GM23338 (cell line): ENCODE data around the gene CREBL2. TPM values are rescaled to one million over a fixed set of nuclear protein-coding genes. Genes with fewer than 3 reads are reported as not detected.
A peak's percentile ranks its signal among the peaks of the same experiment; 100 is the strongest.

Experiments used
- ATAC-seq: fragments of 200-7000 bp; cut with Tn5 transposase; 3 replicates; pipeline ENCODE4 v1.9.1; 2020
- DNase-seq: peaks from one replicate; pipeline ENCODE4 v3.0.0-alpha.2; 2015; ENCODE audit warnings: low spot score
- H2AFZ ChIP-seq: fragments of 200-600 bp; sonication (generic); 2 replicates; pipeline ENCODE4 v1.8.0; 2016; ENCODE audit warnings: antibody characterized with exemption, mild to moderate bottlenecking, moderate library complexity
- H3F3A ChIP-seq: fragments of 200-600 bp; sonication (generic); replicated peaks from 2 replicates; pipeline ENCODE4 v1.8.0; 2017; ENCODE audit warnings: antibody characterized with exemption, mixed run types, low read depth
- H3K27ac ChIP-seq: fragments of 200-600 bp; sonication (generic); 2 replicates; pipeline ENCODE4 v1.6.1; 2016; ENCODE audit warnings: low read depth
- H3K27me3 ChIP-seq: fragments of 200-600 bp; sonication (generic); 2 replicates; pipeline ENCODE4 v1.8.0; 2016; ENCODE audit warnings: mild to moderate bottlenecking, mixed run types, moderate library complexity; ENCODE audit not compliant: insufficient read depth
- H3K36me3 ChIP-seq: fragments of 200-600 bp; sonication (generic); 2 replicates; pipeline ENCODE4 v1.8.0; 2016; ENCODE audit warnings: mild to moderate bottlenecking; ENCODE audit not compliant: insufficient read depth
- H3K4me1 ChIP-seq: fragments of 200-600 bp; sonication (generic); 2 replicates; pipeline ENCODE4 v1.8.0; 2016; ENCODE audit warnings: mild to moderate bottlenecking, moderate library complexity; ENCODE audit not compliant: insufficient read depth
- H3K4me2 ChIP-seq: fragments of 200-600 bp; sonication (generic); 2 replicates; pipeline ENCODE4 v1.7.1; 2017; ENCODE audit warnings: mixed run types
- H3K4me3 ChIP-seq: fragments of 200-600 bp; sonication (generic); 2 replicates; pipeline ENCODE4 v1.6.1; 2016; ENCODE audit warnings: mixed run types
- H3K79me2 ChIP-seq: fragments of 200-600 bp; sonication (generic); replicated peaks from 2 replicates; pipeline ENCODE4 v1.8.0; 2017; ENCODE audit warnings: mild to moderate bottlenecking; ENCODE audit not compliant: insufficient read depth
- H3K9me2 ChIP-seq: fragments of 200-600 bp; sonication (generic); 2 replicates; pipeline ENCODE4 v1.8.0; 2017; ENCODE audit not compliant: insufficient read depth
- H4K20me1 ChIP-seq: fragments of 200-600 bp; sonication (generic); replicated peaks from 2 replicates; pipeline ENCODE4 v1.8.0; 2017; ENCODE audit warnings: mild to moderate bottlenecking; ENCODE audit not compliant: insufficient read depth
- H3K27ac Mint-ChIP-seq: 2 replicates; pipeline ENCODE4 v1.8.0; 2020; ENCODE audit warnings: inconsistent platforms, mild to moderate bottlenecking, moderate library complexity, mixed read lengths
- H3K27me3 Mint-ChIP-seq: 3 replicates; pipeline ENCODE4 v1.8.0; 2022; ENCODE audit warnings: low read depth, mild to moderate bottlenecking, moderate library complexity, mixed read lengths, inconsistent platforms; ENCODE audit not compliant: insufficient read depth, poor library complexity
- H3K36me3 Mint-ChIP-seq: 3 replicates; pipeline ENCODE4 v1.8.0; 2021; ENCODE audit warnings: low read depth, mild to moderate bottlenecking, inconsistent platforms, moderate library complexity, mixed read lengths
- H3K4me1 Mint-ChIP-seq: 3 replicates; pipeline ENCODE4 v1.8.0; 2020; ENCODE audit warnings: mild to moderate bottlenecking, inconsistent platforms, mixed read lengths
- H3K4me3 Mint-ChIP-seq: 3 replicates; pipeline ENCODE4 v1.8.0; 2021; ENCODE audit warnings: moderate library complexity, mild to moderate bottlenecking, inconsistent platforms, mixed read lengths
- H3K9me3 Mint-ChIP-seq: 3 replicates; pipeline ENCODE4 v1.8.0; 2020; ENCODE audit warnings: moderate library complexity, mild to moderate bottlenecking, inconsistent platforms, mixed read lengths
- CREB1 ChIP-seq: fragments of 250-450 bp; sonication (Bioruptor Pico); IDR thresholded peaks from 2 replicates; pipeline ENCODE4 v1.5.0; 2020; ENCODE audit warnings: low read depth, mild to moderate bottlenecking, moderate library complexity
- ETS1 ChIP-seq: IDR thresholded peaks from 2 replicates; pipeline ENCODE4 v1.6.1; 2016; ENCODE audit warnings: antibody characterized with exemption
- EZH2 ChIP-seq: fragments of 200-600 bp; sonication (generic); IDR thresholded peaks from one replicate; pipeline ENCODE4 v1.8.0; 2017; ENCODE audit warnings: antibody characterized with exemption, mild to moderate bottlenecking, low read depth; ENCODE audit not compliant: unreplicated experiment
- EZH2phosphoT487 ChIP-seq: fragments of 200-600 bp; sonication (generic); IDR thresholded peaks from one replicate; pipeline ENCODE4 v1.8.1; 2018; ENCODE audit warnings: antibody characterized with exemption; ENCODE audit not compliant: unreplicated experiment
- JUNB ChIP-seq: IDR thresholded peaks from one replicate; pipeline ENCODE4 v1.6.1; 2016; ENCODE audit warnings: antibody characterized with exemption; ENCODE audit not compliant: unreplicated experiment
- NANOG ChIP-seq: IDR thresholded peaks from 2 replicates; pipeline ENCODE4 v1.6.1; 2016; ENCODE audit warnings: antibody characterized with exemption, borderline replicate concordance
- POLR2AphosphoS5 ChIP-seq: IDR thresholded peaks from 2 replicates; pipeline ENCODE4 v1.6.1; 2016; ENCODE audit warnings: antibody characterized with exemption, low read depth
- STAT1 ChIP-seq: IDR thresholded peaks from one replicate; pipeline ENCODE4 v1.6.1; 2016; ENCODE audit warnings: antibody characterized with exemption; ENCODE audit not compliant: unreplicated experiment
- ZNF114 ChIP-seq: fragments of 250-450 bp; sonication (Bioruptor Pico); IDR thresholded peaks from 2 replicates; pipeline ENCODE4 v1.5.0; 2020; ENCODE audit warnings: mild to moderate bottlenecking, moderate library complexity
- ZNF331 ChIP-seq: fragments of 250-450 bp; sonication (Bioruptor Pico); IDR thresholded peaks from 2 replicates; pipeline ENCODE4 v1.5.0; 2020; ENCODE audit warnings: low read depth, mild to moderate bottlenecking, moderate library complexity
- polyA plus RNA-seq: library from polyadenylated mRNA; unstranded; fragments of >200 nt; fragmentation: Nextera tagmentation; extraction: Ambion mirVana; gene quantifications from 2 replicates; pipeline ENCODE4 v1.2.1, GENCODE V29; 2016
- total RNA-seq: library from RNA; depleted of rRNA; stranded (reverse); fragments of >200 nt; shearing (Covaris generic); gene quantifications from 2 replicates; pipeline ENCODE4 v1.2.3, GENCODE V29; 2014
- TF ChIP-seq, protein P1 (sequence below): IDR thresholded peaks from one replicate; pipeline ENCODE4 v1.6.1; 2018; ENCODE audit warnings: antibody characterized with exemption; ENCODE audit not compliant: unreplicated experiment
- TF ChIP-seq, protein P2 (sequence below): fragments of 250-450 bp; sonication (Bioruptor Pico); IDR thresholded peaks from 2 replicates; pipeline ENCODE4 v1.5.0; 2020; ENCODE audit warnings: mild to moderate bottlenecking, moderate library complexity
- TF ChIP-seq, protein P3 (sequence below), 2 experiments: fragments of 200-600 bp in 1 of 2; sonication (generic) in 1 of 2; conservative IDR thresholded peaks; 2 replicates each; pipeline versions ENCODE4 v1.5.1 to v1.6.1; 2016 to 2017; ENCODE audit warnings: antibody characterized with exemption in 2 of 2, low read depth in 2 of 2, mild to moderate bottlenecking in 2 of 2, moderate library complexity in 1 of 2

CREBL2 gene
- total and polyA plus RNA-seq, 2 experiments from 2014 or later, result 9.0 to 21.6 TPM

DNA sequence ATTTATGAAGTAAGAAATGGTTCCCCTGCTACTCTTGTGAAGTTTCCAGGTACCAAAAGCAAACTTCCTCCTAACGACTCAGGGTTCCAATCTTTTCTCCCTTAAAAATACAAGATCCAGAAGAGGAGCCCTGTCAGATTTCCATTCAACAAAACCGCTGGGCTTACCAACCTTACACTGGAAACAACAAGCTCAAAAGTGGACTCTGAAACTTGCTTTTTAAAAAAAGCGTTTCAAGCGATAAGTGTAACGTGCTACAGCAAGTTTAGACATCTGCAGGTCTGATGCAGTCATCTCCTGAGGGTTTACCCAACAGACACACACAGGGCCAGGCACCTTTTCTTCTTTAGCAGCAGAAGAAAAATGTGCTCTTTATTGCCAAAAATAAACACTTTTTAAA is 6.9 kb upstream of the CREBL2 start:
- Histone ChIP-seq H3K4me2 (no peak overlapping the region), H3K4me3 (no peak overlapping the region), H3K36me3 (no peaks in the 10 kb centered on the region), H3K27me3 (no peaks in the 10 kb centered on the region), H3K79me2 (no peaks in the 10 kb centered on the region), H4K20me1 (no peaks in the 10 kb centered on the region), H2AFZ (peak overlapping the region; percentile 52; the same call in 1 of the 2 replicates), H3K9me2 (no peaks in the 10 kb centered on the region), H3K4me1 (peaks cover 18% of the 10 kb centered on the region), H3F3A (no peaks in the 10 kb centered on the region), H3K27ac (no peak overlapping the region)
- DNase-seq (no peak), ATAC-seq (no peak)
- no peaks in the 10 kb centered on the region for H3K36me3 Mint-ChIP-seq
- no peak overlapping the region for H3K27ac Mint-ChIP-seq
- H3K9me3 Mint-ChIP-seq, result no peaks in the 10 kb centered on the region
- peaks cover 4% of the 10 kb centered on the region for H3K27me3 Mint-ChIP-seq
- TF ChIP-seq ZNF331 (CRISPR knock-in tag), result no peak
- no peak for TF ChIP-seq NANOG
- TF ChIP-seq EZH2phosphoT487, result no peak
- TF ChIP-seq, protein P1, sequence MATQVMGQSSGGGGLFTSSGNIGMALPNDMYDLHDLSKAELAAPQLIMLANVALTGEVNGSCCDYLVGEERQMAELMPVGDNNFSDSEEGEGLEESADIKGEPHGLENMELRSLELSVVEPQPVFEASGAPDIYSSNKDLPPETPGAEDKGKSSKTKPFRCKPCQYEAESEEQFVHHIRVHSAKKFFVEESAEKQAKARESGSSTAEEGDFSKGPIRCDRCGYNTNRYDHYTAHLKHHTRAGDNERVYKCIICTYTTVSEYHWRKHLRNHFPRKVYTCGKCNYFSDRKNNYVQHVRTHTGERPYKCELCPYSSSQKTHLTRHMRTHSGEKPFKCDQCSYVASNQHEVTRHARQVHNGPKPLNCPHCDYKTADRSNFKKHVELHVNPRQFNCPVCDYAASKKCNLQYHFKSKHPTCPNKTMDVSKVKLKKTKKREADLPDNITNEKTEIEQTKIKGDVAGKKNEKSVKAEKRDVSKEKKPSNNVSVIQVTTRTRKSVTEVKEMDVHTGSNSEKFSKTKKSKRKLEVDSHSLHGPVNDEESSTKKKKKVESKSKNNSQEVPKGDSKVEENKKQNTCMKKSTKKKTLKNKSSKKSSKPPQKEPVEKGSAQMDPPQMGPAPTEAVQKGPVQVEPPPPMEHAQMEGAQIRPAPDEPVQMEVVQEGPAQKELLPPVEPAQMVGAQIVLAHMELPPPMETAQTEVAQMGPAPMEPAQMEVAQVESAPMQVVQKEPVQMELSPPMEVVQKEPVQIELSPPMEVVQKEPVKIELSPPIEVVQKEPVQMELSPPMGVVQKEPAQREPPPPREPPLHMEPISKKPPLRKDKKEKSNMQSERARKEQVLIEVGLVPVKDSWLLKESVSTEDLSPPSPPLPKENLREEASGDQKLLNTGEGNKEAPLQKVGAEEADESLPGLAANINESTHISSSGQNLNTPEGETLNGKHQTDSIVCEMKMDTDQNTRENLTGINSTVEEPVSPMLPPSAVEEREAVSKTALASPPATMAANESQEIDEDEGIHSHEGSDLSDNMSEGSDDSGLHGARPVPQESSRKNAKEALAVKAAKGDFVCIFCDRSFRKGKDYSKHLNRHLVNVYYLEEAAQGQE, result no peak
- no peak for TF ChIP-seq ETS1
- TF ChIP-seq, protein P2, sequence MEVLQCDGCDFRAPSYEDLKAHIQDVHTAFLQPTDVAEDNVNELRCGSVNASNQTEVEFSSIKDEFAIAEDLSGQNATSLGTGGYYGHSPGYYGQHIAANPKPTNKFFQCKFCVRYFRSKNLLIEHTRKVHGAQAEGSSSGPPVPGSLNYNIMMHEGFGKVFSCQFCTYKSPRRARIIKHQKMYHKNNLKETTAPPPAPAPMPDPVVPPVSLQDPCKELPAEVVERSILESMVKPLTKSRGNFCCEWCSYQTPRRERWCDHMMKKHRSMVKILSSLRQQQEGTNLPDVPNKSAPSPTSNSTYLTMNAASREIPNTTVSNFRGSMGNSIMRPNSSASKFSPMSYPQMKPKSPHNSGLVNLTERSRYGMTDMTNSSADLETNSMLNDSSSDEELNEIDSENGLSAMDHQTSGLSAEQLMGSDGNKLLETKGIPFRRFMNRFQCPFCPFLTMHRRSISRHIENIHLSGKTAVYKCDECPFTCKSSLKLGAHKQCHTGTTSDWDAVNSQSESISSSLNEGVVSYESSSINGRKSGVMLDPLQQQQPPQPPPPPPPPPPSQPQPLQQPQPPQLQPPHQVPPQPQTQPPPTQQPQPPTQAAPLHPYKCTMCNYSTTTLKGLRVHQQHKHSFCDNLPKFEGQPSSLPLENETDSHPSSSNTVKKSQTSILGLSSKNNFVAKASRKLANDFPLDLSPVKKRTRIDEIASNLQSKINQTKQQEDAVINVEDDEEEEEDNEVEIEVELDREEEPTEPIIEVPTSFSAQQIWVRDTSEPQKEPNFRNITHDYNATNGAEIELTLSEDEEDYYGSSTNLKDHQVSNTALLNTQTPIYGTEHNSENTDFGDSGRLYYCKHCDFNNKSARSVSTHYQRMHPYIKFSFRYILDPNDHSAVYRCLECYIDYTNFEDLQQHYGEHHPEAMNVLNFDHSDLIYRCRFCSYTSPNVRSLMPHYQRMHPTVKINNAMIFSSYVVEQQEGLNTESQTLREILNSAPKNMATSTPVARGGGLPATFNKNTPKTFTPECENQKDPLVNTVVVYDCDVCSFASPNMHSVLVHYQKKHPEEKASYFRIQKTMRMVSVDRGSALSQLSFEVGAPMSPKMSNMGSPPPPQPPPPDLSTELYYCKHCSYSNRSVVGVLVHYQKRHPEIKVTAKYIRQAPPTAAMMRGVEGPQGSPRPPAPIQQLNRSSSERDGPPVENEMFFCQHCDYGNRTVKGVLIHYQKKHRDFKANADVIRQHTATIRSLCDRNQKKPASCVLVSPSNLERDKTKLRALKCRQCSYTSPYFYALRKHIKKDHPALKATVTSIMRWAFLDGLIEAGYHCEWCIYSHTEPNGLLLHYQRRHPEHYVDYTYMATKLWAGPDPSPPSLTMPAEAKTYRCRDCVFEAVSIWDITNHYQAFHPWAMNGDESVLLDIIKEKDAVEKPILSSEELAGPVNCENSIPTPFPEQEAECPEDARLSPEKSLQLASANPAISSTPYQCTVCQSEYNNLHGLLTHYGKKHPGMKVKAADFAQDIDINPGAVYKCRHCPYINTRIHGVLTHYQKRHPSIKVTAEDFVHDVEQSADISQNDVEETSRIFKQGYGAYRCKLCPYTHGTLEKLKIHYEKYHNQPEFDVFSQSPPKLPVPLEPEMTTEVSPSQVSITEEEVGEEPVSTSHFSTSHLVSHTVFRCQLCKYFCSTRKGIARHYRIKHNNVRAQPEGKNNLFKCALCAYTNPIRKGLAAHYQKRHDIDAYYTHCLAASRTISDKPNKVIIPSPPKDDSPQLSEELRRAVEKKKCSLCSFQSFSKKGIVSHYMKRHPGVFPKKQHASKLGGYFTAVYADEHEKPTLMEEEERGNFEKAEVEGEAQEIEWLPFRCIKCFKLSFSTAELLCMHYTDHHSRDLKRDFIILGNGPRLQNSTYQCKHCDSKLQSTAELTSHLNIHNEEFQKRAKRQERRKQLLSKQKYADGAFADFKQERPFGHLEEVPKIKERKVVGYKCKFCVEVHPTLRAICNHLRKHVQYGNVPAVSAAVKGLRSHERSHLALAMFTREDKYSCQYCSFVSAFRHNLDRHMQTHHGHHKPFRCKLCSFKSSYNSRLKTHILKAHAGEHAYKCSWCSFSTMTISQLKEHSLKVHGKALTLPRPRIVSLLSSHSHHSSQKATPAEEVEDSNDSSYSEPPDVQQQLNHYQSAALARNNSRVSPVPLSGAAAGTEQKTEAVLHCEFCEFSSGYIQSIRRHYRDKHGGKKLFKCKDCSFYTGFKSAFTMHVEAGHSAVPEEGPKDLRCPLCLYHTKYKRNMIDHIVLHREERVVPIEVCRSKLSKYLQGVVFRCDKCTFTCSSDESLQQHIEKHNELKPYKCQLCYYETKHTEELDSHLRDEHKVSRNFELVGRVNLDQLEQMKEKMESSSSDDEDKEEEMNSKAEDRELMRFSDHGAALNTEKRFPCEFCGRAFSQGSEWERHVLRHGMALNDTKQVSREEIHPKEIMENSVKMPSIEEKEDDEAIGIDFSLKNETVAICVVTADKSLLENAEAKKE (CRISPR knock-in tag), result no peak
- TF ChIP-seq ZNF114 (CRISPR knock-in tag), result no peak
- TF ChIP-seq JUNB, result no peak
- TF ChIP-seq EZH2, result no peak
- no peak for TF ChIP-seq STAT1
- no peak for TF ChIP-seq POLR2AphosphoS5
- TF ChIP-seq, protein P3, sequence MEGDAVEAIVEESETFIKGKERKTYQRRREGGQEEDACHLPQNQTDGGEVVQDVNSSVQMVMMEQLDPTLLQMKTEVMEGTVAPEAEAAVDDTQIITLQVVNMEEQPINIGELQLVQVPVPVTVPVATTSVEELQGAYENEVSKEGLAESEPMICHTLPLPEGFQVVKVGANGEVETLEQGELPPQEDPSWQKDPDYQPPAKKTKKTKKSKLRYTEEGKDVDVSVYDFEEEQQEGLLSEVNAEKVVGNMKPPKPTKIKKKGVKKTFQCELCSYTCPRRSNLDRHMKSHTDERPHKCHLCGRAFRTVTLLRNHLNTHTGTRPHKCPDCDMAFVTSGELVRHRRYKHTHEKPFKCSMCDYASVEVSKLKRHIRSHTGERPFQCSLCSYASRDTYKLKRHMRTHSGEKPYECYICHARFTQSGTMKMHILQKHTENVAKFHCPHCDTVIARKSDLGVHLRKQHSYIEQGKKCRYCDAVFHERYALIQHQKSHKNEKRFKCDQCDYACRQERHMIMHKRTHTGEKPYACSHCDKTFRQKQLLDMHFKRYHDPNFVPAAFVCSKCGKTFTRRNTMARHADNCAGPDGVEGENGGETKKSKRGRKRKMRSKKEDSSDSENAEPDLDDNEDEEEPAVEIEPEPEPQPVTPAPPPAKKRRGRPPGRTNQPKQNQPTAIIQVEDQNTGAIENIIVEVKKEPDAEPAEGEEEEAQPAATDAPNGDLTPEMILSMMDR (conservative IDR thresholded peaks at IDR 0.05; ENCODE audit: low read depth in 2 of 2), result no peak
- TF ChIP-seq CREB1, result no peak
- H3K4me3 Mint-ChIP-seq, result no peak overlapping the region
- peaks cover 32% of the 10 kb centered on the region for H3K4me1 Mint-ChIP-seq
